ENCODE data around the gene MECR.

DNA sequence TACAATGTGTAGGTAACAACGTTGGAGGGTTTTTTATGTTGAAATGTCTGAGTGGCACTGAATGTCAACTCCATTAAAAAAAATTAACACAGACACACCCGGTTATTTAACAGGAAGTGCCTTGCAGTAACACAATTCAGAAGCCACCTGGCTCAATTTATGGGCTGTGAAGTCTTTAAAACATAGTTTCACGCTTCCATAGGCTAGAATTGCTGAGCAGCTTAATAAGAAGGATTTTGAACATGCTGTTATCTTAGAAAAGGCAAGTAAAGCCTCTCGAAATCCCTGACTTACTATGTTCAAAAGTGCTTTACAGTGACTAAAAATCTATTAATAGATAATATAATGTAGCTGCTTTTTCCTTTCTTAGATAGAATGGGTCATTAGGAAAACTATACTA lies 68.7 kb downstream of the MECR start:
- TF ChIP-seq, protein P1, sequence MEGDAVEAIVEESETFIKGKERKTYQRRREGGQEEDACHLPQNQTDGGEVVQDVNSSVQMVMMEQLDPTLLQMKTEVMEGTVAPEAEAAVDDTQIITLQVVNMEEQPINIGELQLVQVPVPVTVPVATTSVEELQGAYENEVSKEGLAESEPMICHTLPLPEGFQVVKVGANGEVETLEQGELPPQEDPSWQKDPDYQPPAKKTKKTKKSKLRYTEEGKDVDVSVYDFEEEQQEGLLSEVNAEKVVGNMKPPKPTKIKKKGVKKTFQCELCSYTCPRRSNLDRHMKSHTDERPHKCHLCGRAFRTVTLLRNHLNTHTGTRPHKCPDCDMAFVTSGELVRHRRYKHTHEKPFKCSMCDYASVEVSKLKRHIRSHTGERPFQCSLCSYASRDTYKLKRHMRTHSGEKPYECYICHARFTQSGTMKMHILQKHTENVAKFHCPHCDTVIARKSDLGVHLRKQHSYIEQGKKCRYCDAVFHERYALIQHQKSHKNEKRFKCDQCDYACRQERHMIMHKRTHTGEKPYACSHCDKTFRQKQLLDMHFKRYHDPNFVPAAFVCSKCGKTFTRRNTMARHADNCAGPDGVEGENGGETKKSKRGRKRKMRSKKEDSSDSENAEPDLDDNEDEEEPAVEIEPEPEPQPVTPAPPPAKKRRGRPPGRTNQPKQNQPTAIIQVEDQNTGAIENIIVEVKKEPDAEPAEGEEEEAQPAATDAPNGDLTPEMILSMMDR (IDR thresholded peaks at IDR 0.05) = no peak
- TF ChIP-seq POLR2A (IDR thresholded peaks at IDR 0.05) = no peak
